Anterior cingulate cortex (tissue), 58 donors: ENCODE results near the gene SRSF3.
"Not testable (repeated sequence)": the region's sequence is repeated elsewhere in the genome, so short reads cannot be mapped to it uniquely, and the experiment has no call there.

ENCODE experiments used
- DNase-seq, 58 donors: peaks; one replicate each; lab custom pipeline; 2025; lab: John Stamatoyannopoulos, UW

Gene SRSF3

DNA sequence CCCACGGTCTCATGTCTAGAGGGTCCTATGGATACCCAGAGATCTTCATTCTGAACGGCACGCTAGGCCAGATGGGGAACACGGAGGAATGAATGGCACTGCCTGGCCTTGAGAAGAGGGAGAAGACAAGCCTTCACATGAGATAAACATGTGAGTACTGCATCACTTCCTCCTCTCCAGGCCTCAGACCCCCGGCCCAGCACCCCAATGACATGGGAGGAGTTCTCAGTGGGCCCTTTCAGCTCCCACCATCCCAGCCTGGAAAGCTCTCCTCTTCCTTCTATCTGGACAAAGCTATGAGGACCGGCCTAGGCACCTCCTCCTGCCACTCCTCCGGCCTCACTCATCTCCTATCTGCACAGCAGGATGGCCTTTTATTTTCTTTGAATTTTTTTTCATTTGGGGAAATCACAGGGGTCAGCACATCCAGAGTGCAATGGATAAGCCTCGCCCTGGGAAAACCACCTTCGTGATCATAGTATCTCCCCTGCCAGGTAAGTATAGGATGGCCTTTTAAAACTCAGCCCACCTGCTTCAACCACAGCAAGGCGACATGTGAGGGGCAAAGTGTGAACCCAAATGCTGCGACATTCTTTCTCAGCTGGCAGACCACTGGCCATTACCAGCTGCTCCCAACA is 45.1 kb downstream of the SRSF3 start:
- DNase-seq = no peak

DNA sequence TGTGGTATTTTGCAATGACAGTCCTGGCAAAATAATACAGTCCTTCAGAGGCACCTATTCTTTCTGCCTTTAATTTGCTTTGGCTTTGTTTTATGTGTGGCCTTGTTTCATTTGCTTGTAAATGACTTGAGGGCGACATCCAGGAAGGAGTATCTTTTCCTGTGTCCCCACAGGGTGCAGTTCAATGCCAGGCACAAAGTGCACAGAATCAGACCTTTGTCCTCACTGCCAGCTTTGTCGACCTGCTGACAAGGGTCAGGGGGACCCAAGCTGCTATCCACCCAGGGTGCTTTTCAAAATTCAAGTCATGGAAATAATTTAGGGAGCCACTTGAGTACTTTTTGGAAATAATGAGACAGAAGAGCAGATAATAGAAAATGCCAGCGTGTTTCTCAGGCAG is 47.4 kb downstream of the SRSF3 start:
- no peak for DNase-seq

DNA sequence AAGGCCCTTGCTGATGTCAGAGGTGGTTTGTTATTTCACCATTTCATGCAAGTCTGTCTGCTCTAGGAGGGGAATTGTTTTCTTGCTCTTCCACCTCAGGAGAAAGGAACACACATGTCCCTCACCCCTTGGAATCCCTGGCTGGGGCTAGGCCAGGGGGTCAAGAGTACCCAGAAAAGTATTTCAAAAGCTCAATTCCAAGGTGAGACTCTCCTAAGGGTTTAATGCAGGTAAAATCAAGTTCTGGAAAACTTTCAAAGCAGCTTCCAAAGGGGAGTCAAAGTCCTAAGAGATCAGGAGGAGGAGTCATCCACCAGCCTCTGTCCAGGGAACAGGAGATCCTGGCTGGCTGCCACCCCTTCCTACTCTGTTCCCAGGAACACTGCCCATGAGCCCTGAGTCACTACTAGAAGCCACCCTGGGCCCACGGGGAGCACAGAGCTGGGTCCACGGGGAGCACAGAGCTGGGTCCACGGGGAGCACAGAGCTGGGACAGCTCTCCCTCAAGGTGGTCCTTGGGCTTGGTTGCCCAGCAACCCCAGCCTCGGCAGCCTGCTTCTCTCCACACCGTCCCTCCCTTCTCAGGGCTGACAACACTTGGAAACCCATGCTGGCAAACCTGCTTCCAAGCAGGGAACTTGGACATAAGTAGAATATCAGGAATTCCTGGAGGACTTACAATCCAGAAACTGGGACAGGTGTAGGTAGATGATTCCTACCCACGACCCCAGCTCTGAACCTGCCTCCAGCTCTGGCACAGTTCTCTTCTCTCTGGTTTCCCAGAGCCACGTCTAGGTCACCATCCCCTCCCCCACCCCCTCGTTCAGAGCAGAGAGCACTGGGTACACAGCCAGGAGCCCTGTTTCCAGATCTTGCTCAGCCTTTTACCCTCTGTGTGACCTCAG is 49.0 kb downstream of the SRSF3 start:
- DNase-seq = peak in 11 of 58 donors; percentile 6 to 63 (median 23)

DNA sequence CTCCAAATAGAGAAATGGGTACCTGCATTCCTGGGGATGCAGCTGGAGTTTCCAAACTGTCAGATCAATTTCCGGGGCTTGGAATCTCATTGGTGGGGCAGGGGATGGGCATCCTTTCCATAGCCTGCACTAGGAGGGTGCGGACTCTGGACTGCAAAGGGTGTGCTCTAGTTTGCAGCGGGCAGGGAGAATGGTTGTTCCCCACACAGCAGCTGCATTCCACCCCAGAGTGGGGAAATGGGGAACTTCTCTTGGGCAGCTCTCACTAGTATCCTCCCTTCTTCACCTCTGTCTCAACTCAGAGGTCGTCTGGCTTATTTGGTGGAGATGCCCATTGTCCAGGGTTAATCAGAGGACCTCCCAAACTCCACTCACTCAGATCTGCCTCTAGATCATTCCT is 49.8 kb downstream of the SRSF3 start:
- DNase-seq = no peak

DNA sequence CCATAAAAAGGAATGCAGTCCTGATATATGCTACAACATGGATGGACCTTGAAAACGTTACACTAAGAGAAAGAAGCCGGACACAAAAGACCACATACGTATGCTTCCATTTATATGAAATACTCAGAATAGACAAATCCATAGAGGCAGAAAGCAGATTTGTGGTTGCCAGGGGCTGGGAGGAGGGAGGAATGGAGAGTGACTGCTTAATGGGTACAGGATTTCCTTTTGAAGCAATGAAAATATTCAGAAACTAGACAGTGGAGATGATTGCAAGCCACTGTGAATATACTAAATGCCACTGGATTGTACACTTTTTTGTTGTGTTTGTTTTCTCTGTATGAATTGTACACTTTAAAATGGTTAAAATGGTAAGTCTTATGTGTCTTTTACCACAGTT is 54.9 kb downstream of the SRSF3 start:
- no peak for DNase-seq

DNA sequence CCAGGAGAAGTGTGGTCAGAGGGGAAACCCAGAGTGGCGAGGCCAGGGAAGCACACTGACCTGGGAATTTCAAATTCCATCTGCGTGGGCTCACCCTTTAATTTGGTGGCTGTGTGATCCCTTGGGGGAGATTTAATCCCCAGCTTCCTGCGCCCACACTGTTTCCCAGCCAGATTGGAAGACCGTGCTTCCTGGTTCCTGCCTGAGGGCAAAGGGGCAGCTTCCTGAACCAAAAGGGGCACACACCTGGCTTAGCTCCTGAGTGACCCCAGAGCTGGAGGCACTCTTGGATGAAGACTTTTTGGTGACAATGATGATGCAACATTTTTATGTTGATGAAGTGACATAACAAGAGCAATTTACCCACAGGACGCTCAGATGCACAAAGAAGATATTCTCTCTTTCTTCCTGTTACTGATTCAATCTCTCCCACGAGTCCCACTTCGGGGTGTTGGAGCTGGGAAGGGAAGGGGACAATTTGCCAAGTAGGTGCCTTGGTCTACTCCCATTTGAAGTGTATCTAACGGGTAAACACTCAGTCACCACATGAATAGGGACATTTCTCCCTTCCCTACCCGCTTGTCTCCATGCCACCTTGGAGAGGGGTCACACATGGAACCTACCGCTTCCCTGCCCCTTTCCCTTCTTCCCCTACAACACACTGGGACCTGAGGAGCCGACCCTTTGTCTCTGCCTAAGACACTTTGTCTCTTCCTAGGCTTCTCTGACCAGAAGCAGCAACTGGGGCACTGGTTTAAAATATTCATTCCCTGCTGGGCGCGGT is 55.7 kb downstream of the SRSF3 start:
- no peak for DNase-seq

DNA sequence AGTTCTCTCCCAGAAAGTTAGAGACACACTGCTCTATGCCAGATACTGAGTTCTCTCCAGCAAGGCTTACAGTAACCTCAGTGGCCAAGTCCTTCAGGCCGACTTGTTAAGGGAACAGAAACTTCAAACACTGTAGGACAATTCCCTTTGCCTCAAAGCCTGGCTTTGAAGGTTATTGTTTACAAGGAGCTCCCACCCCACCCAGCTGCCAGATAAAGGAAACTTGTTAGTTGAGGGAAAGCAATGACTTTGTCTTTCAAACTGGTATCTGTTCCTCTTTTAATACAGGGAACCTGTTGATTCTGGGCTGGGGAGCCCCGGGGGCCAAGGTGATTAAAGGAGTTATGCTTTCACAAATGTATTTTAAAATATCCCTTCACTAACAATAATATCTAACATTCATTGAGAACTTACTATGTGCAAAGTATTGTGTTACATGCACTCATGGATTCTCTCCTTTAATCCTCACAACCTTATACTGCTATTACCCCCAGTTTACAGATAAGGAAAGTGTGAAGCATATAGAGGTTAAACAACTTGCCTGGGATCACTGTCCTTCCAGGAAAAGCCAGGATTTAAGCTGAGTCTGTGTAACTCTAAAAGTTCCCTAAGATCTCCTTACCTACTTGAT is 56.8 kb downstream of the SRSF3 start:
- no peak for DNase-seq

DNA sequence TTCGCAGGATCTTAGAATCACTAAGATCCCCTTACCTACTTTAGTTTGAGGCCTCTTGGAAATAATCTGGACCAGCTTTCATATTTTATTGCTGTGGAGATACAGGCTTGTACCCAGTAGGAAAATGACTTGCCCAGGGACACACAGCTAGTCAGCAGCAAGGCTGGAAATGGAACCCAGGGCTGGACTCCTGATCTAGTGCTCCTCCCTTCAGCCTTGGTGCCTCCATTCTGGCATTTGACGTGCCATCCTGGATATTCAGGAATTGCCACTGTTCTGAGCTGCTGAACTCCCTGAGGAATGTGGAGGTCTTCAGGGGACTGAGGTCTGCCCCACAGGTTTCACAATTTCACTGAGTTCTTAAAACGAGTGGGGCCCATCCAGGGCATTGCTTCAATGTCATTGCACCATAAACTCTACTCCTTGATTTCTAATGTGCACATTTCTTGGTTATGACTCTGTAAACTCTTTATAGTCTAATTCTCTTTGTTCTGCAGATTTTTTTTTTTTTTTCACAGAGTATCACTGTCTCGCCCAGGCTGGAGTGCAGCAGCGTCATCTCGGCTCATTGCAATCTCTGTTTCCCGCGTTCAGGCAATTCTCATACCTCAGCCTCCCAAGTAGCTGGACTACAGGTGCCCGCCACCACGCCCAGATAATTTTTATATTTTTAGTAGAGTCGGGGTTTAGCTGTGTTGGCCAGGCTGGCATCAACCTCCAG is 57.7 kb downstream of the SRSF3 start:
- DNase-seq = no peak

DNA sequence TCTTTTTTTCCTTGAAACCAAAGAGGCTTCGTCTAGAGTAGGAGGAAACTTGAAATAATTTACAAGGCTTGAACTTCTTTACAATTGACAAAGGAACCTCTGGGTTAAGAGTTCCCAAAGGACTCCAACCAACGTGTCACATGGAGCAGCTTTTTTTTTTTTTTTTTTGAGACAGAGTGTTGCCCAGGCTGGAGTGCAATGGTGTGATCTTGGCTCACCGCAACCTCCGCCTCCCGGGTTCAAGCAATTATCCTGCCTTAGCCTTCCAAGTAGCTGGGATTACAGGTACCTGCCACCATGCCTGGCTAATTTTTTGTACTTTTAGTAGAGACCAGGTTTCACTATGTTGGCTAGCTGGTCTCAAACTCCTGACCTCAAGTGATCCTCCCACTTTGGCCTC is 60.3 kb downstream of the SRSF3 start:
- not testable (repeated sequence) for DNase-seq
